ENCODE measurements around the gene LSMEM2.
"Not testable (repeated sequence)": the region's sequence is repeated elsewhere in the genome, so short reads cannot be mapped to it uniquely, and the experiment has no call there.

Gene LSMEM2

DNA sequence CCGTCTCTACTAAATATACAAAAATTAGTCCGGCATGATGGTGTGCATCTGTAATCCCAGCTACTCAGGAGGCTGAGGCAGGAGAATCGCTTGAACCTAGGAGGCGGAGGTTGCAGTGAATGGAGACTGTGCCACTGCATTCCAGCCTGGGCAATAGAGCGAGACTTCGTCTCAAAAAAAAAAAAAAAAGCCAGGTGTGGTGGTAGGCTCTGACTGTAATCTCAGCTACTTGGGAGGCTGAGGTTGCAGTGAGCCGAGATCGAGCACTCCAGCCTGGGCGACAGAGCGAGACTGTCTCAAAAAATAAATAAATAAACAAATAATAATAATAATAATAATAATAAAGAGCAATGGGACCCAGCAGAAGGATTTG lies 6.4 kb upstream of the LSMEM2 start:
- not testable (repeated sequence) for H3K27ac ChIP-seq (ENCODE audit: low read depth, low read length); H3K79me2 ChIP-seq (ENCODE audit: control insufficient read depth, insufficient read depth, low read length, unreplicated experiment); H3K36me3 ChIP-seq (ENCODE audit: insufficient read depth, low read length); H2AFZ ChIP-seq (ENCODE audit: low read length, unreplicated experiment)
- Histone ChIP-seq H3K27me3 (ENCODE audit: insufficient read depth, low read length) (peaks cover 18% of the 10 kb centered on the region), H3K4me3 (ENCODE audit: low read depth, low read length) (peak overlapping the region; percentile 77), H3K4me1 (ENCODE audit: control insufficient read depth, insufficient read depth, low read length, unreplicated experiment) (peaks cover 26% of the 10 kb centered on the region)

DNA sequence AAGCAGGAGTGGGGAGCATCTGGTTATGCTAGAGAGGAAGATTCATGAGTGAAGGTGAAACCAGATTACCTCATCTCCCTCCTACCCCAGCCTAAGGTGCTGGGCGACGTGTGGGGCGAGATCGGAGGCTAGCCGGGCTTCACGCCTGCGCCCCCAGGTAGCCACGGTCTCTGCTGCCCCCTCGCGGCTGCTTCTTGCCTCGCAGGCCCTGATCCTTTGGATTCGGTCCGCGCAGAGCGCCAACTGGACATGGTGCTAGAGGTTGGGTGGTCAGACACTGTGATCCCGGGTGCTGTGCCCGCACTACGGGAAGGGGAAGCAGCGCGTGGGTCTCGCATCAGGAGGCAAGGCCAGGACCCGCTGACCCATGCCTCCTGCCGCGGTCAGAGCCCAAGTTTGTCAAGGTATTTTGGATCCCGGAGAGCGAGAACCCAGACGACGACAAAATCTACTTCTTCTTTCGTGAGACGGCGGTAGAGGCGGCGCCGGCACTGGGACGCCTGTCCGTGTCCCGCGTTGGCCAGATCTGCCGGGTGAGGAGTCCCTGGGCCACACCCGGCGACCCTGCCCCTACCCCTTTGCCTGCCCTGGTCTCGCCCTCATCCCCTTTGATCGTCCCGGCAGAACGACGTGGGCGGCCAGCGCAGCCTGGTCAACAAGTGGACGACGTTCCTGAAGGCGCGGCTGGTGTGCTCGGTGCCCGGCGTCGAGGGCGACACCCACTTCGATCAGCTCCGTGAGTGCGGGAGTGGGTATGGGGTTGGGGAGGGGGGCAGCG lies 5.8 kb upstream of the LSMEM2 start:
- peaks cover 26% of the 10 kb centered on the region for H3K4me1 ChIP-seq (ENCODE audit: control insufficient read depth, insufficient read depth, low read length, unreplicated experiment)
- no peak overlapping the region for H3K27ac ChIP-seq (ENCODE audit: low read depth, low read length)
- H3K79me2 ChIP-seq (ENCODE audit: control insufficient read depth, insufficient read depth, low read length, unreplicated experiment): no peaks in the 10 kb centered on the region
- peak overlapping the region; percentile 77 for H3K4me3 ChIP-seq (ENCODE audit: low read depth, low read length)
- no peak overlapping the region for H2AFZ ChIP-seq (ENCODE audit: low read length, unreplicated experiment)
- H3K27me3 ChIP-seq (ENCODE audit: insufficient read depth, low read length): peaks cover 18% of the 10 kb centered on the region
- no peaks in the 10 kb centered on the region for H3K36me3 ChIP-seq (ENCODE audit: insufficient read depth, low read length)

DNA sequence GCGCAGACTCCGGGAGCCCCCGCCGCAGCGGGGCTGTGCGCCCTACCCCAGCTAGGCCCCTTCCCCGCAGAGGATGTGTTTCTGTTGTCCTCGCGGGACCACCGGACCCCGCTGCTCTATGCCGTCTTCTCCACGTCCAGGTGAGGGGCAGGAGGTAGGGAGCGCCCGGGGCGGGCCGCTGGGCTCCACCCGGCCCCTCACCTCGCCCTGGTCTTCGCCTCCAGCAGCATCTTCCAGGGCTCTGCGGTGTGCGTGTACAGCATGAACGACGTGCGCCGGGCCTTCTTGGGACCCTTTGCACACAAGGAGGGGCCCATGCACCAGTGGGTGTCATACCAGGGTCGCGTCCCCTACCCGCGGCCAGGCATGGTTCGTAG lies 5.2 kb upstream of the LSMEM2 start:
- peaks cover 22% of the 10 kb centered on the region for H3K4me1 ChIP-seq (ENCODE audit: control insufficient read depth, insufficient read depth, low read length, unreplicated experiment)
- H3K36me3 ChIP-seq (ENCODE audit: insufficient read depth, low read length): no peaks in the 10 kb centered on the region
- peaks cover 18% of the 10 kb centered on the region for H3K27me3 ChIP-seq (ENCODE audit: insufficient read depth, low read length)
- H3K4me3 ChIP-seq (ENCODE audit: low read depth, low read length): no peak overlapping the region
- no peaks in the 10 kb centered on the region for H3K79me2 ChIP-seq (ENCODE audit: control insufficient read depth, insufficient read depth, low read length, unreplicated experiment)
- no peak overlapping the region for H2AFZ ChIP-seq (ENCODE audit: low read length, unreplicated experiment)
- no peak overlapping the region for H3K27ac ChIP-seq (ENCODE audit: low read depth, low read length)

DNA sequence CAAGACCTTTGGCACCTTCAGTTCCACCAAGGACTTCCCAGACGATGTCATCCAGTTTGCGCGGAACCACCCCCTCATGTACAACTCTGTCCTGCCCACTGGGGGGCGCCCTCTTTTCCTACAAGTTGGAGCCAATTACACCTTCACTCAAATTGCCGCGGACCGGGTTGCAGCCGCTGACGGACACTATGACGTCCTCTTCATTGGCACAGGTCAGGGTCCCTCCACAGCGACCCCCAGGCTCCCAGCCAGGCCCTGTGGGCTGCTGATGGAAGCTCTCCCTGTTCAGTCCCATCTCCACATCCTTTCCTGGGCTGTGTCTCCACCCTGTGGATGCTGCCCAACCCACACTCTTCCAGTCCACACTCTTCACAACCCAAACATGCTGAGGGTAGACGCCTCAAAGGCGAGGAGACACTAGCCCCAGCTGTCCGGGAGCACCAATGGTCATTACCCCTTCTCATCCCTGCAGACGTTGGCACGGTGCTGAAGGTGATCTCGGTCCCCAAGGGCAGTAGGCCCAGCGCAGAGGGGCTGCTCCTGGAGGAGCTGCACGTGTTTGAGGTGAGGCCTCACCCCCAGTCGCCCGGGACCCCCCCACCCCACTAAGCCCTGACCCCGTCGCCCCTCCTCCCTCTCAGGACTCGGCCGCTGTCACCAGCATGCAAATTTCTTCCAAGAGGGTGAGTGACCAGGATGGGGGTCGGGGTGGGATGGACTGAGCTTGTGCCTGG lies 4.3 kb upstream of the LSMEM2 start:
- H2AFZ ChIP-seq (ENCODE audit: low read length, unreplicated experiment): no peak overlapping the region

DNA sequence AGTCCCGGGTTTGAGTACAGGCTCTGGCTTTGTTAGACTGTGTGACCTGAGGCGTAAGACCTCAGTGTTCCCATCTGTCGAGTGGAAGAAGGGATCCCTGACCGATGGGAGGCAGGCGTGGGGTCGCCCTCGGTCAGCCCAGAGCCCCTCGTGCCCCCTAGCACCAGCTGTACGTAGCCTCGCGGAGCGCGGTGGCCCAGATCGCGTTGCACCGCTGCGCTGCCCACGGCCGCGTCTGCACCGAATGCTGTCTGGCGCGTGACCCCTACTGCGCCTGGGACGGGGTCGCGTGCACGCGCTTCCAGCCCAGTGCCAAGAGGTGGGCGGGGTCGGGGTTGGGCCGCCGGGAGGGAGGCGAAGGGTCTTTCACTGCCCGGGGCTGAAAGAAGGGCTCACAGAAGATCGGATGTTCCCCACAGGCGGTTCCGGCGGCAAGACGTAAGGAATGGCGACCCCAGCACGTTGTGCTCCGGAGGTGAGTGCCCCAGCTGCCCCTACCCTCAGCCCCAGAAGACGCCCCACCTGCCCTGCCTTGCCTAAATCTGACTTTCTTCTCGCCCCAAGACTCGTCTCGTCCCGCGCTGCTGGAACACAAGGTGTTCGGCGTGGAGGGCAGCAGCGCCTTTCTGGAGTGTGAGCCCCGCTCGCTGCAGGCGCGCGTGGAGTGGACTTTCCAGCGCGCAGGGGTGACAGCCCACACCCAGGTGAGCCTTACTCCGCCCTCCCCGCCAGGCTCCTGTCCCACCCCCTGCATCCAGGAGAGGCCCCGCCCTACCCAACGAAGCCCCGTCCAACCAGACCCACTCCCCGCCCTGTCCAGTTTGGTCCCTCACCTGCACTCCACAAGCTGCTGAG lies 3.5 kb upstream of the LSMEM2 start:
- H3K4me1 ChIP-seq (ENCODE audit: control insufficient read depth, insufficient read depth, low read length, unreplicated experiment): peaks cover 5% of the 10 kb centered on the region
- no peak overlapping the region for H2AFZ ChIP-seq (ENCODE audit: low read length, unreplicated experiment)
- H3K27ac ChIP-seq (ENCODE audit: low read depth, low read length): no peak overlapping the region
- peaks cover 18% of the 10 kb centered on the region for H3K27me3 ChIP-seq (ENCODE audit: insufficient read depth, low read length)
- H3K4me3 ChIP-seq (ENCODE audit: low read depth, low read length): no peak overlapping the region
- H3K79me2 ChIP-seq (ENCODE audit: control insufficient read depth, insufficient read depth, low read length, unreplicated experiment): no peaks in the 10 kb centered on the region
- H3K36me3 ChIP-seq (ENCODE audit: insufficient read depth, low read length): no peaks in the 10 kb centered on the region

More for the DNA sequence above, 4.3 kb upstream of the LSMEM2 start:
- H3K79me2 ChIP-seq (ENCODE audit: control insufficient read depth, insufficient read depth, low read length, unreplicated experiment): no peaks in the 10 kb centered on the region
- no peak overlapping the region for H3K27ac ChIP-seq (ENCODE audit: low read depth, low read length)
- no peak overlapping the region for H3K4me3 ChIP-seq (ENCODE audit: low read depth, low read length)
- peaks cover 18% of the 10 kb centered on the region for H3K27me3 ChIP-seq (ENCODE audit: insufficient read depth, low read length)
- H3K36me3 ChIP-seq (ENCODE audit: insufficient read depth, low read length): no peaks in the 10 kb centered on the region
- H3K4me1 ChIP-seq (ENCODE audit: control insufficient read depth, insufficient read depth, low read length, unreplicated experiment): peaks cover 13% of the 10 kb centered on the region

DNA sequence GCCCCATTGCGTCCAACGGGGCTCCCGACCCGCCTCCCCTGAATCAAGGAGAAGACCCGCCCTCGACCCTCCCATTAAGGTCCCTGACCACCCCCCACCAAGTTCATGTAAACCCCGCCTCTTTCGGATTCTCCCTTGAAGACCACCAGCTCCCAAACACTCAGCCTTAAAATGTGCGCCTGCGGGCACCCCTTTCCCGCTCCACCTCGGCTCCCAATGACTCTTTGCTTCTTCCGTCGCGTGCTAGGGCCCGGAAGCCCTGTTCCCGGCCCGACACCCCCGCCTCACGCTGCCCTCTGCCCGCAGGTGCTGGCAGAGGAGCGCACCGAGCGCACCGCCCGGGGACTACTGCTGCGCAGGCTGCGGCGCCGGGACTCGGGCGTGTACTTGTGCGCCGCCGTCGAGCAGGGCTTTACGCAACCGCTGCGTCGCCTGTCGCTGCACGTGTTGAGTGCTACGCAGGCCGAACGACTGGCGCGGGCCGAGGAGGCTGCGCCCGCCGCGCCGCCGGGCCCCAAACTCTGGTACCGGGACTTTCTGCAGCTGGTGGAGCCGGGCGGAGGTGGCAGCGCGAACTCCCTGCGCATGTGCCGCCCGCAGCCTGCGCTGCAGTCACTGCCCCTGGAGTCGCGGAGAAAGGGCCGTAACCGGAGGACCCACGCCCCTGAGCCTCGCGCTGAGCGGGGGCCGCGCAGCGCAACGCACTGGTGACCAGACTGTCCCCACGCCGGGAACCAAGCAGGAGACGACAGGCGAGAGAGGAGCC lies 2.7 kb upstream of the LSMEM2 start:
- H3K79me2 ChIP-seq (ENCODE audit: control insufficient read depth, insufficient read depth, low read length, unreplicated experiment): no peaks in the 10 kb centered on the region
- H3K27ac ChIP-seq (ENCODE audit: low read depth, low read length): no peak overlapping the region
- no peak overlapping the region for H2AFZ ChIP-seq (ENCODE audit: low read length, unreplicated experiment)
- no peak overlapping the region for H3K4me3 ChIP-seq (ENCODE audit: low read depth, low read length)
- no peaks in the 10 kb centered on the region for H3K4me1 ChIP-seq (ENCODE audit: control insufficient read depth, insufficient read depth, low read length, unreplicated experiment)
- H3K36me3 ChIP-seq (ENCODE audit: insufficient read depth, low read length): no peaks in the 10 kb centered on the region
- H3K27me3 ChIP-seq (ENCODE audit: insufficient read depth, low read length): peaks cover 18% of the 10 kb centered on the region

DNA sequence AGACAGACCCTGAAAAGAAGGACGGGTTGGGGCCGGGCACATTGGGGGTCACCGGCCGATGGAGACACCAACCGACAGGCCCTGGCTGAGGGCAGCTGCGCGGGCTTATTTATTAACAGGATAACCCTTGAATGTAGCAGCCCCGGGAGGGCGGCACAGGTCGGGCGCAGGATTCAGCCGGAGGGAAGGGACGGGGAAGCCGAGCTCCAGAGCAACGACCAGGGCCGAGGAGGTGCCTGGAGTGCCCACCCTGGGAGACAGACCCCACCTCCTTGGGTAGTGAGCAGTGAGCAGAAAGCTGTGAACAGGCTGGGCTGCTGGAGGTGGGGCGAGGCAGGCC lies 2.2 kb upstream of the LSMEM2 start:
- Histone ChIP-seq H3K79me2 (ENCODE audit: control insufficient read depth, insufficient read depth, low read length, unreplicated experiment) (no peaks in the 10 kb centered on the region), H3K27ac (ENCODE audit: low read depth, low read length) (no peak overlapping the region), H2AFZ (ENCODE audit: low read length, unreplicated experiment) (no peak overlapping the region), H3K4me3 (ENCODE audit: low read depth, low read length) (no peak overlapping the region), H3K27me3 (ENCODE audit: insufficient read depth, low read length) (peaks cover 18% of the 10 kb centered on the region), H3K36me3 (ENCODE audit: insufficient read depth, low read length) (no peaks in the 10 kb centered on the region), H3K4me1 (ENCODE audit: control insufficient read depth, insufficient read depth, low read length, unreplicated experiment) (no peaks in the 10 kb centered on the region)

DNA sequence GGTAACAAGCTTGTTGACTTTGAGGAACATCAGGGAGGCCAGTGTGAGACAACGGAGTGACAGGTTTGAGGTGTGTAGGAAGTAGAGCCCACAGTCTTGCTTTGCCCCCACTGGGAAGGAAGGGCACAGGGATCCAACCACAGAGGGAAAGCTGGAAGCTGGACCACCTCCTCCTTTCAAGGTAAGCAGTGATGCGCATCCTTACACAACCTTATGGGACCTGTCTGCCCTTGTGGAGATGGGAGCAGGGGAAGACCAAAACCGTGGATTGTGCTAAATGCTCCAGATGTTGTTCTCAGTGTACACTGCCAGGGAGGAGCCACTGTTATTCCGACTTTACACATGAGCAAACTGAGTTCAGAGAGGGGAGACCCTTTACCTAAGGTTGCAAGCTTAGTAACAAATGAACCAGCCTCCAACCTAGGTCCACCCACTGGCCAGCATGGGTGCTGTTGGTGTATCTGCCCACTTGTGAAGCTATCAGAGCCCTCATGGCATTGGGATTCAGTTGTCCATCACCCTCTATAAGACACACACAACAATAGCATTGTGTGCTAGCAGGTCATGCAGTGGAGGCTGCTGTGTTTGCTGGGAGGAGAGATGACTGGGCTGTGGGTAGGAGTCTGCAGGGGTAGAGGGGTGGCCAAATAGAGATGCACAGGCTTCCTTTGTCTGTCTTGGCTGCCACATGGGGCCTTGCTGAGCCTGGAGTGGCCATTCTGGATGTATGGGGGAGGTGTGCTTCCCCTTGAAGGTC lies 586 bp upstream of the LSMEM2 start:
- Histone ChIP-seq H3K79me2 (ENCODE audit: control insufficient read depth, insufficient read depth, low read length, unreplicated experiment) (no peaks in the 10 kb centered on the region), H3K27me3 (ENCODE audit: insufficient read depth, low read length) (peaks cover 17% of the 10 kb centered on the region), H3K4me1 (ENCODE audit: control insufficient read depth, insufficient read depth, low read length, unreplicated experiment) (no peaks in the 10 kb centered on the region), H3K27ac (ENCODE audit: low read depth, low read length) (no peak overlapping the region), H3K36me3 (ENCODE audit: insufficient read depth, low read length) (no peaks in the 10 kb centered on the region), H3K4me3 (ENCODE audit: low read depth, low read length) (no peak overlapping the region), H2AFZ (ENCODE audit: low read length, unreplicated experiment) (no peak overlapping the region)

DNA sequence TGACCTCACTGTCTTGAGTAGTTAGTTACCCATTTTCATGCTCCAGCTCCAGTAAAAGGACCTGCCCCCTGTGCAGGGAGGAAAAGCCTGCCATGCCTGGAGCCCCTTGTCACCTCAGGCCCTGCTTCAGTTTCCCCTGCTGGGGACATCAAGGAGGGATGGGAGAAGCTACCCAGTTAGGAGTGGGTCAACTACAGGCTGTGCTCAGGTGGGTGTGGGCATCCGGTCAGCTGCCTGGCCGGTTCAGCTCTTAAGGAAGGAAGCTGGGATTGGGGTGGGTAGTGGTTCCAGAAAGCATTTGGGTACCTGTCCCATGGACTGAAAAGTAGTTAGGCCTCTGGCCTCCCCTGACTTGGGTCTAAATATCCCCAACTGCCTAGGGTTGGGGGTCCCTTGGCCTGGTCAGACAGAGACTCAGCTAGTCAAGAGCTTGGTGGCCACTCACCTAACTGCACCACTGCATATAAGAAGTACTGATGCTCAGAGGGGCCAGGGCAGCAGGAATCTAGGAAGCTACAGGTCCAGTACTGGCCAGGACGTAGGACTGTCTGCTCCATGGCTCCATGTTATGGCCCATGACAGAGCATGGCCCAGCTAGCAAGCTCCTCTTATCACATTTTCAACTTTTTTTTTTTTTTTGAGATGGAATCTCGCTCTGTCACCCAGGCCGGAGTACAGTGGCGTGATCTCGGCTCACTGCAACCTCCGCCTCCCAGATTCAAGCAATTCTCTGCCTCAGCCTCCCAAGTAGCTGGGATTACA lies 549 bp downstream of the LSMEM2 start:
- Histone ChIP-seq H3K79me2 (ENCODE audit: control insufficient read depth, insufficient read depth, low read length, unreplicated experiment) (no peaks in the 10 kb centered on the region), H2AFZ (ENCODE audit: low read length, unreplicated experiment) (no peak overlapping the region), H3K27ac (ENCODE audit: low read depth, low read length) (no peak overlapping the region), H3K4me1 (ENCODE audit: control insufficient read depth, insufficient read depth, low read length, unreplicated experiment) (no peaks in the 10 kb centered on the region), H3K36me3 (ENCODE audit: insufficient read depth, low read length) (no peaks in the 10 kb centered on the region), H3K27me3 (ENCODE audit: insufficient read depth, low read length) (peaks cover 8% of the 10 kb centered on the region; the same call in 1 of the 2 replicates), H3K4me3 (ENCODE audit: low read depth, low read length) (no peak overlapping the region)

Data from ACC112 (cell line).